Stimulated activated CD4-positive, alpha-beta T cell treated with anti-CD3 and anti-CD28 coated beads, Interleukin-4, amount 100 ng/mL, for 48 hours (primary cell): Measurements from ENCODE around the gene HMGCS2.
"Not testable (repeated sequence)": the region's sequence is repeated elsewhere in the genome, so short reads cannot be mapped to it uniquely, and the experiment has no call there.

Source experiments
- DNase-seq, 2 donors: peaks; one replicate each; pipeline ENCODE4 v3.0.0-alpha.2; 2020; ENCODE audit warnings: low read depth in 2 of 2

HMGCS2 gene

DNA sequence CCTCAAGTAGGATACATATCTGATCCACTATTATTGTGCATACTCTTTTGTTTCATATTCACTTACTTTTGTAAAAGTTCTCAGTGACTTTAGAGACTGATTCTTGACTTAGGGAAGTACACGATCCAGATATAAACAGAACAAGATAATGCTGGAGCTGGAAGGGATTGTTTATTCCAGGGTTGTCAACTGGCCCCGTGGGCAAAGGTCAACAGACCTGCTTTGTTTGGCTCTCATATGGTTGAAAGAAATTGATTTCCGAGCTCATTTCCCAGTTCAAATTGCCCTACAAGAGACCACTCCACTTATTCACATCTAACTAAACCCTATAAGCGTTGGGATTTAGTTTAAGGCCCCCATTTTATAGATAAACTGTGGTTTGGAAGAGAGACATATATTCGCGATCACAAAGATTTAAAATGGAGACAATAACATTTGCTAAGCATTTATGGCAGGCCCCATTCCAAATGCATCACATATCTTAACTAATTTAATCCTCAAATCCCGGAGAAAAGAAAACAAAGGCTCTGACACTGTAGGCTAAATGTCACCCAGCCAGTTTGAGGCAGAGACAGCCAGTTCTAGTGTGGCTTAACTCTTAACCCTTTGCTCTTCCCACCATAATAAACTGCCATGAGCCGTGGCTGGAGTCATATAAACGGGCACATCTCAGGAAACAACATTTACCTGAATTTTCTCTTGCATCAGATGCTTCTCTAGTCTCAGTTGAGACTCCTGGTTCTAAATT is 21.9 kb upstream of the HMGCS2 start:
- DNase-seq: no peak

- DNase-seq: no peak
Observed at GRCh38 chr1:119787776-119788175, 19.1 kb upstream of the HMGCS2 start.

DNA sequence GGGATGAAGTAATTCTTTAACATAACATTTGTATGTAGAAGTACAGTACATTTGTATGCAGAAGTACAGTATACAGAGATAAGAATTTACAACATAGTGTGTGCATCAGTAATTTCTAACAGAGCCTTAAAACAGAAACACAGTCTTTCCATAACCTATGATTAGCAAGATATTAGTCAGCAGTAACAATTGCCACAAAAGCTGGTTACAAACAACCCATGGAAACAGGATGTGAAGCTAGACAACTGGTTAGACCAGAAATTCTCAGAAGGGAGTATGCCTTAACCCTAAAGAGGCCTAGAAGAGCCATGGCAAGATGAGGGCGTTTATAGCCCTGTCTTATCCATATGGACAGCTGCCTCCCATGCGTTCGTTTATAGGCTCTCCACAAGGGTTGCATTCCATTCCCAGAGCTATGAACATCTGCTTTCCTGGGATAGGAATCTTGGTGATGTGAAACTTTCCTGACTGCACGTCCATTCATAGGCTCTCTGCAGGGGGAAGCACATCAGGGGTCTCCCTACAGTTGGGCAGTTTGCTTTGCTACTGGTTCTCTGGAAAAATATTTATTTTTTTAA is 17.9 kb upstream of the HMGCS2 start:
- DNase-seq: not testable (repeated sequence)

GRCh38 chr1:119786046-119786445 is 17.3 kb upstream of the HMGCS2 start:
- DNase-seq: not testable (repeated sequence)

DNA sequence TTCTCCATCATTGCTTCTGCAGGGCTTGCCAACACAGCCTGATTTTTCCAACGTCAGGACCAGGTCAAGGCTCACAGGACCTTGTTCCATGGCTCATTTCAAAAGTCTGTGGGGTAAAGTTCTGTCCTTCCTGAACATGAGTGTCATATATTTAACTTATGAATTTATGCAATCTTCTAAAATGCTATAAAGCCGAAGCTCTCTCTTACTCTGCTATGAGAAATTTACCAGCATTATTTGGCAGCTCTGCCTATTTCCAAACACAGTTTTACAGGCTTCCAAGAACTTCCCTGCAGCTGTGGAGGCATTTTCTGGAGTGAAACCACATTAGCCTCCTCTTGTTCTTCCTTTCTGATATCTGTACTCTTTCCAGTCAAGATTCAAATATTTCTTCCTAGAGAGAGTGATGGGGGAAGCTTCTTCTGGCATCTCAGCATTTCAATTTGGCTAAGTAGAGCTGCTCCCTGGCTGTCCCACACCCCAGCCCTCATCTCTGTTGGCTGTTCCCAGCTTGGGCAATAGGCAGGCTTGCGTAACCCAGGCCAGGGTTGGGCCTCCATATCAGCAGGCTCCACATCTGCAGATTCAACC is 15.6 kb upstream of the HMGCS2 start:
- no peak for DNase-seq

GRCh38 chr1:119783354-119784185 is 14.9 kb upstream of the HMGCS2 start:
- DNase-seq: no peak

DNA sequence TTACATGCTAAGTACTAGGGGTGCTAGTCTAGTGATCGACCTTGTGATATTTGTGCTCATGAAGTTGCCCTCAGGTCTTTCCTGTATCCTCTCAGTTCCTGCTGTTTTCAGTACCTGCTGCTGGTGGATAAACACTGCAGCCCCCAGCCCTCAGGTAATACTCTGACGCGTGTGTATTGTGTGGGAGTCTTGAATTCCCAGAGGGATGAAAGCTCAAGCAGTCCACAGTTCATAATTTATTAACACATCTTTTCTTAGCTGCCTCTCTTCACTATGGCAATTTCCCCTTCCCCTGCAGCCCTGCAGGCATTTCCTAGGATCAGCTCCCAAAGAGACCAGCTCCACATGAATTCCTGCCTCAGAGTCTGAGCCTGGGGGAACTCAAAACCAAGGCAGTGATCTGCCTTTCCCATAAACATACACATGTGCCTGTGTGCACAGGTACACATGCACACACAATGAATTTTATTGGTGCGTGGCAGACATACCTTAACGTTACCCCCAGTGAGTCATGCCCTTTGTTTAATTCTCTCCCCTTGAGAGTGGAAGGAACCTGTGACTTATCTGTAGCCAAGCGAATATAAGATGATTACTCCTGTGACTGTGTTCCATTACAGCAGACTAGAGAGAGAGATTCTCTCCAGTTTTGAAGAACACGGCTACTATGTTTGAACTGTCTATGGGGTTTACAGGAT is 14.1 kb upstream of the HMGCS2 start:
- no peak for DNase-seq

GRCh38 chr1:119781434-119782210 is 12.9 kb upstream of the HMGCS2 start:
- no peak for DNase-seq

DNA sequence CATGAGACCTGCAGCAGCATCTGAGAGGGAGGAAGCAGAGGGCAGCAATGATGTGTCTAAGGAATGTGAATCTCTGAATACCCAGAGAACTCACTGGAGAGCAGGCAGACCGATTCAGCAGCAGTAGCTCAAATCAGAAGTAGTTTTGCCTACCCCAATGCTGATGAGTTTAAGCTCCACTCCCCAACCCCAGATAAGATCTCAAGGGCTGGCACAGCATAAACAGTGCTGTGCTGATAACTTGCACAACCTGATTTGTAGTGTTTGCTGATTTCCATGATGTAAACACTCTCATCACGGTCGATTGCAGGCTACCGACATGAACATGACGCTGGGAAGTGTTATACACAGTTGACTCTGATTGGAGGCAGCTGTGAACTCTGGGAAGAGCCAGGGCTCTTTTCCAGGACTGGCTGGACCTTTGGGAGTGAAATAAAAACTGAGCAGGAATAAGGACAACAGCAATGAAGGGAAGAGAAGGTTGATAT is 11.2 kb upstream of the HMGCS2 start:
- DNase-seq: no peak

- no peak for DNase-seq
Observed at GRCh38 chr1:119778886-119779560, 10.3 kb upstream of the HMGCS2 start.

DNA sequence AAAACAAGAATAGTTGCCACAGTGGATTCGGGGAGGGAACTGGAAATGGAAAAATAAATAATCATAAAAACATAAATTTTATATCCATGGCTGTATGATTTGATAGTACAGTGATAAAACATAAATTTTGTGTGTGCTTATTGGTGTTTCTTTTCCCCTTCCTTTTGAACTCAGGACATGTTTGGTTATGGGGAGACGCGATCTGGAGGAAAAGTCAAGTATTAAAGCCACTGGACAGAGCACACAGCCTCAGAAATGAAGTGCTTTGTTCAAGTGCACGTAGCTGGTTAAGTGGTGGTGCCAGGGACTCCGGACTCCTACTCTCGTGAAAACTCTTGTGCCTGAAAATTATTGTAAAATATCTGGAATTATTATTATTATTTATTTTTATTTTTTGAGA is 9.7 kb upstream of the HMGCS2 start:
- no peak for DNase-seq

DNA sequence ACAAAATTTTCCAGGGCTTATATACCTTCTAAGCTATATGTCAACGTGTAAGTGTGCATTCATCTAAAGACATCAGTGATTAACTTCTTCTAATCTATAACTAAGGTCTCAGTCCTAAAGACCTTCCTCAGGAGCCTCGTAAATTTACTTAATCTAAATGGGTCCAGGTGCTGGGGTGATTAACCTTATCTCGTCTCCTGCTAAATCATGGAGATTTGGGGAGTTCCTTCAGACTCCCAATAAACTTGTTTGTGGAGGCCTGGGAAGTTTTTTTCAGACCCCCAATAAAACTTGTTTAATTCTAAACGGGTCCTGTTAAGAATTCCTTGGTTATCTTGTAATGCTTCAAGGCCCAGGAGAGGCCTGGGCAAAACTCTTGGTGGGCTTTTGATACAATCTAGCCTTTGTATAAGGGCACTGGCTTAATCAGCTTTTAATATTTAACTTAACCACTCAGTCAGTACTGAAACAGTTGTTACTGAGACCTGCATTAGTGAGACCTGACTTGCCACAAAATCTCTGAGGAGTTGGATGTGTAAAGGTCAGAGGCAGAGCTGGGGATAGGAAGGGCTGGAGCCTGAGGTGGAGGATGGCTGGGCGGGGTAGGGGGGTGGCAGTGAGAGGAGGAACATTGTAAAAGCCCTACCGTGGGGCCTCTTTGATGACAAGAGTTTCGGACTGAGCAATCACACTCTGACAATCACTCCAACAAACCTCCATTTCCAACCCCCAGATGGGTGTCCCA is 6.2 kb upstream of the HMGCS2 start:
- no peak for DNase-seq

DNA sequence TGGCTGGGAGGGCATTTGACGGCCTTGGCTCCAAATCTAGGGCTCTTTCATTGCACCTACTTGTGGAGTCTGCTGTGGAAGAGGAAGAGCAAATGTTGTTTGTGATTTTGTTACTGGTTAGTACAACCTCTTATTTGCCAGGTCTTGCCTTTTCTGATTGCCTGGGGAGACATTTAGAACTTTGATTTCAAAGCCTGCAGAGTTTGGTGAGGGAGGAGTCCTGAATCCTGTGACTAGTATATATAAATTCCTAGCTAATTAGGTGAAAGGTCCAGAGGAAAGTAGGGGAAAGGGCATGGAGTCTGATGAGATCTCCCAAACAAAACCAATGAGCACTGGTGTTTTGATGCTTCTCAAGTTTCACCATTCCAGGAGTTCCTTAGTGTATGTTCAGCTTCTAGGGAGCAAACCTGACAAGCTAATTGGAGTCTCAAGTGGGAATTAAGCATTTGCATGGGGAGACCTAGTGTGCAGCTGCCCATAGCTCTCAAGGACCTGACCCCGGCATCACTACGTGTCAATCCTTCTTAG is 5.1 kb upstream of the HMGCS2 start:
- DNase-seq: no peak

GRCh38 chr1:119772298-119772697 is 3.6 kb upstream of the HMGCS2 start:
- no peak for DNase-seq

DNA sequence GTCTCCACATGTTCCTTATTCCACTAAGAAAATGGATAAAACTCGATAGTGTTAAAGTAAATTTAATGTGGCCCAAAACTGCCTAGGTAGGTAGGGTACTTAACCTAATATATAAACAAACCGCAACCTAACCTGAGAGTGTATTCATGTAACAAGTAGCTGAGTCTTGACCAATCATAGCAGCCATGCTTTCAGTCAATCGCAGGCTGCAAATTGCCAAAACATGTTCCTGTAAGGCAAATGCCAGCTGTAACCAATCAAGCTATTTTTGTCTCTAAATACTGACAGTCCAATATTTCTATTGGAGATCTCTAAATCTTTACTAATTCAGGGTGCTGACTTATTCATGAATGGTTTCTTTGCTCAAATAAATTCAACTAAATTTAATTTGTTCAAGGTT is 3.1 kb upstream of the HMGCS2 start:
- DNase-seq: no peak

- DNase-seq: no peak
Observed at GRCh38 chr1:119771016-119771415, 2.3 kb upstream of the HMGCS2 start.

DNA sequence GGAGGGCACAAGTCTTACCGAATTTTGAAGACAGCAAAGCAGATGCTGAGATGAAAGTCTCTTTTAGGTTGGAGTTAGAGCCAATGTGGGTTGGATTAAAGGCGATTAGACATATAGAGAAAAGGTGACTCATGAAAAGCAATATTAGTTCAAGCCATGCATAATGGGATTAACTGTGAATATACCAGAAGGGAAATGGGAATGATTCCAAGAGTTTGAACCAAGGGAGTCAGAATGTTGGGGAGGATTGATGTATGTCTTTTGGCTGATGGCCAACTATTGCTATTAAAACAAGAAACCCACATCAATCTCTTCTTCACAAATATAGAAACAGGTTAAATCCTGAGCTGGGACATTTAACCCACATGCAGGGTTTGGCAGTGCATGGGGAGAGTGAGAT is 1.2 kb downstream of the HMGCS2 start:
- no peak for DNase-seq

DNA sequence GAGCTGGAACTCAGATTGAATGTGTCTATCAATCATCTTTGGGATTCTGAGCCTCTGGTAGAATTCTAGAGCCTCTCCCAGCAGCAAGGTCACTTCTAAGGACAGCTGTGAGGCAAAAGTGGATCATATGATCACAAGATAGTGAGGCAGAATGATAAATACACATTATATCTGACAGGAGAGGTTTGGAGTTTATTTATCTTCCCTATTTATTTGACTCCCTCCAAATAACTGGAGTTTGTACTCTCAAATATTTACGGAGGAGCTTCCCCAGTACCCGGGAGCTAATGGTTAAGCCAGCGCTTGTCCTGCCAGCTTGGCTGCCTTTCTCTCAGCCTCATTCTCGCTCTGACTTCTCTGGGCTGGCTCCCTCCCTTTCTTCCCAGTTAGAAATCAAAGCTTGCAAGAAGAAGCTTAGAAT is 2.3 kb downstream of the HMGCS2 start:
- no peak for DNase-seq

- DNase-seq: no peak
Observed at GRCh38 chr1:119764220-119764619, 4.5 kb downstream of the HMGCS2 start.
